DMS53 treated with DMSO at 0.1 percent for 48 hours (cell line): ENCODE data around the gene NMT2.

Experiments used
- DNase-seq: peaks from one replicate; lab custom pipeline; 2025; ENCODE audit not compliant: unreplicated experiment; lab: John Stamatoyannopoulos, UW

NMT2 gene

GRCh38 chr10:15141136-15142054, 27.1 kb downstream of the NMT2 start:
- no peak for DNase-seq

GRCh38 chr10:15140698-15141097, 27.8 kb downstream of the NMT2 start:
- no peak for DNase-seq

GRCh38 chr10:15137636-15138035, 30.9 kb downstream of the NMT2 start:
- DNase-seq, result no peak

- no peak for DNase-seq
These were observed 31.5 kb downstream of the NMT2 start for GRCh38 chr10:15137036-15137359.

GRCh38 chr10:15136129-15137035, 32.1 kb downstream of the NMT2 start:
- no peak for DNase-seq

- DNase-seq, result no peak
These were observed 37.2 kb downstream of the NMT2 start for GRCh38 chr10:15131330-15131729.

GRCh38 chr10:15124908-15125307, 43.6 kb downstream of the NMT2 start:
- no peak for DNase-seq

- DNase-seq, result no peak
These were observed 44.3 kb downstream of the NMT2 start for GRCh38 chr10:15124190-15124589.

GRCh38 chr10:15123749-15124184, 44.7 kb downstream of the NMT2 start:
- DNase-seq, result no peak

GRCh38 chr10:15122477-15123030, 45.9 kb downstream of the NMT2 start:
- DNase-seq, result no peak

- DNase-seq, result no peak
These were observed 46.8 kb downstream of the NMT2 start for GRCh38 chr10:15121707-15122106.

- DNase-seq, result no peak
These were observed 48.0 kb downstream of the NMT2 start for GRCh38 chr10:15120523-15120922.

- DNase-seq, result no peak
These were observed 49.9 kb downstream of the NMT2 start for GRCh38 chr10:15118615-15119014.

- no peak for DNase-seq
These were observed 52.3 kb downstream of the NMT2 start for GRCh38 chr10:15116225-15116624.

GRCh38 chr10:15113766-15114165, 54.7 kb downstream of the NMT2 start:
- DNase-seq, result no peak

- DNase-seq, result no peak
These were observed 55.8 kb downstream of the NMT2 start for GRCh38 chr10:15112657-15113056.

GRCh38 chr10:15106352-15107013, 62.0 kb downstream of the NMT2 start:
- DNase-seq, result peak; percentile 69

- no peak for DNase-seq
These were observed 65.0 kb downstream of the NMT2 start for GRCh38 chr10:15103513-15103912.

GRCh38 chr10:15099886-15100285, 68.6 kb downstream of the NMT2 start:
- no peak for DNase-seq

GRCh38 chr10:15097011-15097812, 71.3 kb downstream of the NMT2 start, which contains the start of gene RPP38:
Gene RPP38 (plus strand): TSS chr10:15097355. CDS start chr10:15103315, 5,960 bp downstream.
- DNase-seq, result peak; percentile 96
